NCI-H2196 treated with DMSO at 0.1 percent for 48 hours (cell line): Measurements from ENCODE around the gene EI24.

Experiments
- DNase-seq: peaks from one replicate; lab custom pipeline; 2025; ENCODE audit not compliant: unreplicated experiment; lab: John Stamatoyannopoulos, UW

The EI24 gene

DNA sequence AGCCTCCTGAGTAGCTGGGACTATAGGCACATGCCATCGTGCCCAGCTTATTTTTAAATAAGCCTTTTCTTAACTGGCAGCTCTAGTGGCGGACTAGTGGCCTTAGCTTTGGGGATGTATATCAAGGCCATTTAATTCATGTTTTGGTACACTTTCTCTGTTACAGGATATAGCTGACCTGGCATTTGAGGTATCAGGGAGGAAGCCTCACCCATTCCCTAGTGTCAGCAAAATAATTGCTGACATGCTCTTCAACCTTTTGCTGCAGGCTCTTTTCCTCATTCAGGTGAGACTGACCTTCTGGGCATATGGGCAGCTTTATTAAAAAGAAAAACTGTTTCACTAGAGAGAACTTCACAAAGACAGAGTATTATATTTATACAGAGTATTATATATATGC lies 9.5 kb downstream of the EI24 start:
- DNase-seq = no peak

DNA sequence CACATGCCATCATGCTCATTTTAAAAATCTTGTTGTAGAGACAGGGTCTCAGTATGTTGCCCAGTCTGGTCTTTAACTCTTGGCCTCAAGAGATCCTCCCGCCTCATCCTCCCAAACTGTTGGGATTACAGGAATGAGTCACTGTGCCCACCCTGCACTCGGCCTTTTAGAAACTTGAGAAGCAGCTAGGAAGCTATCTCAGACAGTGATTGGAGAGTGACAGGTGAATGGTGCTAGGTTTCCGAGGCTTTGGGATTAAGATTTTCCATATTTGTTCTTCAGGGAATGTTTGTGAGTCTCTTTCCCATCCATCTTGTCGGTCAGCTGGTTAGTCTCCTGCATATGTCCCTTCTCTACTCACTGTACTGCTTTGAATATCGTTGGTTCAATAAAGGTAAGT lies 10.5 kb downstream of the EI24 start:
- no peak for DNase-seq

DNA sequence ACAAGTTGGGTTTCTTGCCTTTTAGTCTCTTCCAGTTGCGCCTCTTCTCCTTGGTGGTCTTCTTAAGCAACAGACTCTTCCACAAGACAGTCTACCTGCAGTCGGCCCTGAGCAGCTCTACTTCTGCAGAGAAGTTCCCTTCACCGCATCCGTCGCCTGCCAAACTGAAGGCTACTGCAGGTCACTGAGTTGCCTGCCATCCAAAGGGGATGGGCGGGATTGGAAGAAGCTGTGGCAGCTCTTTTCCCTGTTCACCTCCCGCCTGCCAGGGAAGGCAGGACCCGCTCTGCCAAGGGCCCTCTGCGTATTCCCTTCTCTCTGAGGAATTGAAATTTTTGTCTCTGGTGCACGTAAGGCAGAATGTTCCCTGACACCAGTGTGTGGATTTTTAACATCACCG lies 14.2 kb downstream of the EI24 start:
- DNase-seq = no peak

DNA sequence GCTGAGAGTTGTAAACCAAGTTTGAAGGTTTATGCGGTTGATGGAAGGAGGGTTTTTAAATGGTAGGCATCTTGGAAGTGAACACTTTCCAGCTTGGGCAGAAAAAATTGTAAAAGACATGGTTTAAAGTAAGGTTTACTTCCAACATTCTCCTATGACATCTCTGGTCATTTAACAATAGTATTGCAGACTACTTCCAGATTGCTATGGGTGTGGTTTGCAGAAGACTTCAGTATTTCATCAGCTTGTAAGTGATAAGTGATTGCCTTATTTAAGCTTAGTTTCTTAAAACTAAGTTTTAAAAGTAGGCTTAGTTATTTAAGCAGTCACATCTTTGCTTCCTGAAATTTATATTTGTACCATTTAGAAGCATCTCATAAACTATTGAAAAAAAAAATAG lies 16.2 kb downstream of the EI24 start:
- DNase-seq = no peak

DNA sequence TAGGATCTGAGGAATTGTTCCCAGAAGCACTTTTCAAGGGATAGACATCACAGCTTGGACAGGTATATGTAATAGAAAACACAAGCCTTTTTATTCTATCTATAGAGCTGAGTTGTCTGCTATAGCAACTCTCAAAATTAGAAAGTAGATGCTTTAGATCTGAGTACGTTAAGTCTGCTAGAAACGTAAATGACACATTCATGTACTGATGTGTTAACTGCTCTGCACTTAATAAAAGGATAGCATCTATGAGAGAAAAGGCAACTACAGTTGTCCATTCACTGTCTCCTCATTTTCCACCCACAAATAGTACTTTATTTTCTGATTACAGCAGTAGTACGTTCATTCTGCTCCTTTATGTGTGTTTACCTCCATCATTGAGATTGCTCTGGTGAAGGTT lies 17.3 kb downstream of the EI24 start:
- no peak for DNase-seq

DNA sequence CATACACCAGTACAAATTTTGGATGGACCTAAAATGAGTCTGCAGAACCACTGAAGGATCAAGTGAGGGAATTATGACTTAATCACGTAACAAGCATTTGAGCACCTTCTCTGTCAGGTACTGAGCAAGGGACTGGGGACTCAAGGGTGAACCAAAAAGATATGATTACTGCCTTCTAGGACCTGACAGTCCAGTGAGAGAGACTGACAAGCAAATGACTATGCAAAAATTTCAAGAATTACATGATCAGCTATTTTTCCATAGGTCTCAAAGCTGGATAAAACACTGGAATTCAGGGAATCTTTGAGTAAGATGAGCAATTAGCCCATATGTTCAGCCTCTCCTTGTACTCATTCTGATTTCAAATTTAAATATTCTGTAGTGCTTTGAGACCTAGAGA lies 18.2 kb downstream of the EI24 start:
- DNase-seq = no peak

DNA sequence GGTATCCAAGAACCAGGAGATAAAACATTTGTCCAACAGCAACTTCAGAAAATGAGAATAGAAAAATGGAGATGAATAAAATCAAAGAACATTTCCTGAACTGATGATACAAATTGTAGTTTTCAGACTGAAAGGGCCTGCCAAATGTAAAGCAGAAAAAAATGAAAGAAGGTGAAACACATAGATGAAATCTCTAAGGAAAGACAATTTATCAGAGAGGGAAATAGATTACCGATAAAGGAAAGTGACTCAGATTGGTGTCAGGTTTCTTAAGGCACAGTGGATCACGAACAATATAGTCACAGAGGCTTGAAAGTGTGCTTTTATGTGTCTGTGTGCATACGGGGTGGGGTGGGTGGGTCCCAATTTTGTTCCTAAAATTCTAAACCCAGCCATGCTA lies 19.2 kb downstream of the EI24 start:
- no peak for DNase-seq

DNA sequence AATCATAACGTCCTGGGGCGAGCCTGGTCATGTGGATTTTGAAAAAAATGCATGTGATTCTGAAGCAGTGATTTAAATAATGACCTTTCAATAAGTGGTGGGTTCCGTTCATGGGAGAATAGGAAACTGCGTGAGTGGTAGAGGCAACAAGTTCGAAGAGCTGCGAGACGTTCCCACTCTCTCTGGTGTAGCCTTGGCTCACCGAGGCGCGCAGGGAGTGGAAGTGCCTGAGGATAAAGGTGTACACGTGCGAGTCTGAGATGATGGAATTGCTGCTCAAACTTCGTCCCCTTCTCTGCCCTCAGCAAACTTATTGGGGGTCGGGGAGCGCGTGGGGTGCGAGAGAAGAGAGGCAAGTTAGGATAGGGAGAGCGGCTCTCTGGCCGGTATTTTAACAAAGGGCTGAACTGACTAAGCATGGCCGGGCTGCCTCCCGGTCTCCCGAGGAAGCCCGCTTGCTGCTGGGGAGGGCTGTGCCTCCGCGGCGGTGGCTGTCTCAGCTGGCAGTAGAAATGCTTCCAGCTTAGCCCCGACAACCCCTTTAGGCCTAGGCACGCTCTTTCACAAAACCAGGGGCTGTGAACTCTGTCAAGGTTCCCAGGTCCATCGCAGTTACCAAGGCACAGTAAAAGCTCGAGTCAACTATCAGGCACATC lies 22.5 kb downstream of the EI24 start:
- DNase-seq = no peak

DNA sequence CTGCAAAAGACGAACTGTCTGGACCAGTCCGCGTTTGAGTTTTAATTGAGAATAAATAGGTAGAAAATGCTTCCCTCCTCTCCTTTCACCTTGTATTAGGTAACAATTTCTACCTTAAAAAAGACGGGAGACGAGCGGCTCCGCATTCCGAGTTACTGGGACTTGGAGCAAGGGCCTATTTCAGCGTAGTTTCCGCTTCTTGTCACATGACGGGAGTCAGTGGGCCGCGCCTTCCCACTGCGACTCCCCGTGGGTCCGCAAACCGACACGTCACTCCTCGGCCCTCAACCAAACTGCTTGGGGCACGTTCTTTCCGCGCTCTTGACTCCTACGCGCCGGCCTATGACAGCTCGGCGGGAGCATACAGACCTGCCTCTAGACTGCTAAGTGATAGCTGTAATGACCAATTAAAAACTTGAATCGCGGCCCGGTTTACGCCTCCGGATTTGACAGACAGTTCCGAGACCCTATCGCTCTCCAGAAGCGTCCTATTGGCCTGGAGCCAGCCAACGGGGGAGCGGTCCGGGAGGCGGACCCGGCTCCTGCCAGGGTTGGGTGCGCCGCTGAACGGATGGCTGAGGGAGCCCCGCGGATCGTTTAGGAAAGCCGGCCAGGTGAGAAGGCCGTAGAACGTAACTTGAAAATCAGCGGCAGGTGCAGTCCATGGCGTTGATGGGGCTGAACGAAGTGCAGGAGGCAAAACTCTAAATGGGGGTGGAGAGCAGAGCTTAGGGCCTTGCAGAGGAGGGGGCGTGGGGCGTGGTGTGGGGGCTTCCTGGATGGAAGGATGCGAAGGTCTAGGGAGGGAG lies 23.2 kb downstream of the EI24 start, which contains the start of gene STT3A:
Gene STT3A, plus strand, starts transcription at position 548 of the 809 bp plus-strand sequence. CDS start 3,064 bp downstream, outside the sequence.
- peak; percentile 99 for DNase-seq

DNA sequence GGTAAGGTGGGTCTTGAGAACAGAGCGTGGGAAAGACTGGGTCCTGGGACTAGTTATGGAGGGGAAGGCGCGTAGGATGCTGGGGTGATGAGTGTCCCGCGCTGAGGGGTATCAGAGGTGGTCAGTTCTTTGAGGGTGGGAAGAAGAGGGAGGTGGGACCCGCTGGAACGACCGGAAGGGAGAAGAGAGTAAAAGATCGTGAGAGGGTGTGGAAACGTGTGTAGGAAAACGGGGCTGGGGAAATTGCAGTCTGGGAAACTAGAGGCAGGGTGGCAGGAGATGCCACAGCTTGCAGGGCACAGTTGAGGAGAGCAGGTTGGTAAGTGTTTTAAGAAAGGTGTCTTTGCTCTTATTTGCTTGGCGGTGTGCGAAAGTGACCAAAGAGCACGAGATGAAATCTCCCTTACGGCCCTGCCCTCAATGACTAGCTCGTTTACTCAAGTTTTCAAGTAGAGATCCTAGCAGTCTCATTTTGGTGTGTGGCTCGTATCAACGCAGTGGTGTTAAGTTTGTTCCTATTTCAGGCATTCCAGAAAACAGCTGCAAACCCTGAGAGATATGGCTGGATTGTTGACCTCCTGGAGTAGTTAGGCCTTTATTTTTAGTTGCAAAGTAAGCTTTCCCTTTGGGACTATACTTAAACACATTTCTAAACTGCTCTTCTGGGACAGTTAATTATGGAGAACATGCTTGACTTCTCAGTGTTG lies 24.0 kb downstream of the EI24 start:
- DNase-seq = no peak

DNA sequence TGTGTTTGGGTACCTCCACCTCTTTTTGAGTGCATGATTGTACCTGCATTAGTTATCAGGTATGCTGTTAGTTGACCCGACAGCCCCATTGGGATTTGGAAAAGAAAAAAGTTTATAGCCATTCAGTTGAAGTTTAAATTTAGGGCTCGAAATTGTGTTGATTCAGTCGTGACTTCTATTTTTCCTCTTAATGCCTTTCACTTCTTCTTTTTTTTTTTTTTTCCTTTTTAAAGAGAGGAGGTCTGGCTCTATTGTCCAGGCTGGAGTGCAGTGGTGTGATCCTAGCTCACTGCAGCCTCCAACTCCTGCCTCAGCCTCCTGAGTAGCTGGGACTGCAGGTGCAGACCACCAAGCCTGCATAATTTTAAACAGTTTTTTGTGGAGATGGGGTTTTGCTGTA lies 25.7 kb downstream of the EI24 start:
- no peak for DNase-seq

DNA sequence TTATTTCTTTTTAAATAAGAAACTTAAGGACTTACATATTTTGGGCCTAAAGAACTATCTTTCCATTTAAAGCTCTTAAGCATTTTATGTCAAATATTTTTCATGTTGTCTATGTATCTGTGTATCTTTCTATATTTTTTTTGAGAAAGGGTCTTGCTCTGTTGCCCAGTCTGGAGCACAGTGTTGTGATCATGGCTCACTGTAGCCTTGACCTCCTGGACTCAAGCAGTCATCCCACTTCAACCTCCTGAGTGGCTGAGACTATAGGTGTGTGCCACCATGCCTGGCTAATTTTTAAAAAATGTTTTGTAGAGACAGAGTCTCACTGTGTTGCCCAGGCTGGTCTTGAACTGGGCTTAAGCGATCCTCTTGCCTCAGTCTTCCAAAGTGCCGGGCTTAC lies 31.4 kb downstream of the EI24 start:
- no peak for DNase-seq

DNA sequence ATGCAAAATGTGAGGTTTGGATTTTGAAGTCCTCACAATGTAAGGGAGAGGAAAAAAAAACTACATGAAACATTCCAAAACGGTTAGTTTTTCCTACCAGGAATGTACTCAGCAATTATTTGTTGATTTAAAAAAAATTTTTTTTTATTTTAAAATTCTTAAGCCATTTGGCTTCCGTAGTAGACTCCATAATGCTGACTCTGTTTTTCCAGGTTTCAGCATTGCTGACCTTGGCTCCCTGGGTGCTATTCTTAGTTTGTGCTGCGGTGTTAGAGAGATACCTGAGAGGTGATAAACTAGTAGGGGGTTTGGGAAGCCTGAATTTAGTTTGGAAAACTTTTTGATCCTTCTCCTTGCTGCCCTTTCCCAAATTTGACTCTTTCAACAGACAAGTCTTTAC lies 33.9 kb downstream of the EI24 start:
- DNase-seq = no peak

DNA sequence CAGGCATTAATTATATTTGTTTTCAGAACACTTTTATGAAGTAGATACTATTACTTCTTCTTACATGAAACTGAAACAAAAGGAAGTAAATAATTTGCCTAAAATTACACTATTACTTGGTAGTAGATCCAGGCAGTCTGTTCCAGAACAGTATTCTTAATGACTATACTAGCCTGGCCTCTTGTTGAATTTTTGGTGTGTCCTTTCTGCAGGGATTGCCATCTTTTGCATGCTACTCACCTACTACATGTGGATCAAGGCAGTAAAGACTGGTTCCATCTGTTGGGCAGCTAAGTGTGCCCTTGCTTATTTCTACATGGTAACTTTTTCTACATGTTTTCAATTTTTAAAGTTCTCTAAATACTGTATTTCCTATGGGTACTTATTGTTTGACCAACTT lies 36.1 kb downstream of the EI24 start:
- DNase-seq = no peak

DNA sequence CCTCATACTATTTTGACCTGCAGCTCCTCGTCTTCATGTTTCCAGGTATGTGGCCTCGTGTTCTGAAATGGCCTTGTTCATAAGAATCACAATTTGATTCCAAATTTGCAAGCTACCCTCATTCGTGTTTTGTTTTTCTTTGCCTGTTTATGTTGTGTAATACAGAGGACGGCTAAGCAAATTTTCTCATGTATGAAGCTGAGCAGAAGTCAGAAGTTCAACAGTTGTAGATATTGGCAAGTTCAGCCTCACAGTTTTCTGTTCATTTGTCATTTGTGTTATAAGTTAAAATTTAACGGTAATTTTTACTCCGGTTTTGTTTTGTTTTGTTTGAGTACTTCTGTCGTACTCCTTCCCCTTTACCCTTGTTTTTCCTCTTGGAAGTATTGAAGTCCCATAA lies 40.3 kb downstream of the EI24 start:
- DNase-seq = no peak

DNA sequence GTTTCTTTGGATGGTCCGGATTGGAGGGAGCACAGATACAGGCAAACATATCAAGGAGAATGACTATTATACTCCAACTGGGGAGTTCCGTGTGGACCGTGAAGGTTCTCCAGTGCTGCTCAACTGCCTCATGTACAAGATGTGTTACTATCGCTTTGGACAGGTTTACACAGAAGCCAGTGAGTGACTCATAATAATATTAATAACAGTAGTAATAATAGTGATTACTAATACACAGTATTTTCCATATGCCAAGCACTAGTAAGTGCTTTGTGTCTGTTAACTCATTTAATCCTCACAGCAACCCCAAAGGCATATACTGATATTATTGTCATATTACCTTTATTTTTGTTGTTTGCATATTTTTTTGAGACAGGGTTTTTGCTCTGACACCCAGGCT lies 49.1 kb downstream of the EI24 start:
- no peak for DNase-seq

DNA sequence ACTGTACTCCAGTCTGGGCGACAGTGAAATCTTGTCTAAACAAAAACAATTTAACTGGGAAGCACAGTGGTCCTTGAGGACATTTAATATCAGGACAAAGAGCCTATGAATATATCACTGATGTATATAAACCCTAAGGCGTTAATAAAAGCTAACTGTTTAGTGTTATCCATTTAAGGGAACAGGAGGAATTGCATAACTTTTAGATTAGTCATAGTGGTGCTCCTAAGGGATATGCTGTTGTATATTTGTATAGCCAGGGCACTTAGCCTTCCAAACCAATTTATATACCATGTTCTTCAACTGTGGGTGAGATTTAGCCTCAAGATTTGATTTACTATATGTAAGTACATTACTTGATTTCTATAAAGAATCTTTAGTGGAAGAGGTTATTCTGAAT lies 52.7 kb downstream of the EI24 start:
- DNase-seq = no peak

DNA sequence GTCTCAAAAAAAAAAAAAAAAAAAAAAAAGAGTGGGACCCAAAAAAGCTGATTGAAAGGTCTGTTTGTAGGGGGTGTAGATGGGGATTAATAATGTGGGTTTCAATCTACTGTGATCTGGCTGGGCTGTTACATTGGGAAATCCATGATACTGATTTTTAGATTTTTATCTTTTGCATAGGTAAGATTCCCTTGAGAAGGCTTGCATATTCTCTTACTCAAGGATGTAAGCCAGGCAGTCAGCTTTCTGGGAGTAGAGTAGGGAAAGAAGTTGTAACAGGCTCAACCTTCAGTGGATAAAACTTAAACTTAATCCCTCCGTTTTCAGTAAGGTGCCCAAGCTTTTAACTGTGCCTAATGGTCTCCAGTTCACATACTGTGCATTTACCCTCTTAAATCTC lies 53.8 kb downstream of the EI24 start:
- DNase-seq = no peak

DNA sequence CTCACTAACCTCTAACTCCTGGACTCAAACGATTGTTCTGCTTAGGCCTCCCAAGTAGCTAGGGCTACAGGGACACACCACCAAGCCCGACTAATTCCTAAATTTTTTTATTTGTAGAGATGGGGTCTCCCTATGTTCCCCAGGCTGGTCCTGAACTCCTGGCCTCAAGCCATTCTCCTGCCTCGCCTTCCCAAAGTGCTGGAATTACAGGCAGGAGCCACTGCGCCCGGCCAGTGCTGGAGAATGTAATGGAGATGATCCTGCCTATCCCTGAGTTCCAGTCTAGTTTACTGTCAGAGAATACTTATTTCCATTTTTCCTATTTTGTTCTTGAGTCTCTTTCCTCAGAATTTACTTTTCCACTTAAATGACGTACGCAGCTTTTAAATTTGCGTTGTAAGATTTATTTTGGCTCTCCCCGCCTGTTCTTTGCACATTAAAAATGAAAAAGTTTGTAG lies 55.5 kb downstream of the EI24 start, which contains the start of gene CHEK1:
Gene CHEK1, plus strand, starts transcription at position 408 of the 458 bp plus-strand sequence. CDS start 1,606 bp downstream, outside the sequence.
- no peak for DNase-seq

DNA sequence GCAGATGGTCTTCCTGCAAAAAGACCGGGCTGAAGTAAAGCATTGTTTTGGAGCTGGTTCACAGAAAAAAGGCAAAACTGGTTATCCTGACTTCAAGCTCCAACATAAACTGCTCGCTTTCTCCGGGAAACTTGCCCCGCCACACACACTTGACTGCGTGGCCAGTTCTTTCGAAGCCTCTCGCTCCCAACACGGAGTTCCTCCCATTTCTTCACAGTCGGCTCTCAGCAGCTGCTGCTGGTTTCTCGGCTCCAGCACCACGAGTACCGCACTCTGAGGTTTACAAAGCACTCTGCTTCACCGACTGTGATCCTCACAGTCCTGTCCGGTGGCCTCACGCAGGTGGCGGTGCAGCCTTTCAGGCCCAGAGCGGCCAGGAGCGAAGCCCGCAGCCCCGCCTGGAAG lies 56.0 kb downstream of the EI24 start:
- peak; percentile 53 for DNase-seq

DNA sequence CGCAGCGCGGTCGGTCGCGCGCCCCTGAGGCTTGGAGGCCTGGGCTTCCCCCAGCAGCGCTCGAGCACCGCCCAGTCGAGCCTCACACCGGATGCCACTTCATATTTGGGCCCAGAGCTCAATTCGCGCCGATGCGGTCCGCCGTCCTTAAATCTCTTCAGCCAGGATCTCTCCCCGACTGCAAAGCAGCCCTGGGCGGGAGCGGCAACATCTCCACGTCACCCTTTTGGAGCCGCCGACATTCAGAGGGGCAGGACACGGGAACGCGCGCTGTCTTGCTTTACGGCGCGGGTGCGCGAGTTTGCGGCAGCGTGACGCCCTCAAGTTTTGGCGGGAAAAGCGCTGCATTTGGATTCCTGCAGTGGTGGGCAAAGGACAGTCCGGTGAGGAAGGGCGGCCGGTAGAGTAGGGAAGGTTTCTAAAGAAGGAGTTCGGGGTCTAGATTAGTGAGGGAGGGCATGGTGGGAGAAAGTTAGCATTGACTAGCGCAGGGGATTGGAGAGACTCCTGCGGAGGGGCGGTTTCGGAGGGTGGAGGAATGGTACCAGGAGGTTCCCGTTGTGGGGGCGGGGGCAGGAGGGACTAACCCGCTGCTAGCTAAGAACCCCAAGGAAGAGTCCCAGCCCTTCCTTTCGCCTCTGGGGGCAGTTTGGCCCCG lies 56.5 kb downstream of the EI24 start:
- DNase-seq = peak; percentile 87
